Hematopoietic multipotent progenitor cell treated with erythropoietin and hydrocortisone succinate and interleukin-3 and kit ligand, for 4 days (in vitro differentiated cells): ENCODE data around the gene UBE2G2.

Experiments
- DNase-seq: peaks from one replicate; pipeline ENCODE4 v3.0.0-alpha.2; 2015

UBE2G2 gene

GRCh38 chr21:44723177-44724131 is 78.2 kb downstream of the UBE2G2 start:
- no peak for DNase-seq

- no peak for DNase-seq
Measured at GRCh38 chr21:44722731-44723130, 78.9 kb downstream of the UBE2G2 start.

- DNase-seq = no peak
Measured at GRCh38 chr21:44720170-44720569, 81.5 kb downstream of the UBE2G2 start.
